Mucosa of stomach (tissue), 1 donor: ENCODE measurements around the gene MSL1.

Experiments
- H3K27me3 ChIP-seq: one replicate; pipeline ENCODE4 v1.7.0; 2013; ENCODE audit warnings: mild to moderate bottlenecking, low read length; ENCODE audit not compliant: control insufficient read depth, insufficient read depth
- H3K36me3 ChIP-seq: one replicate; pipeline ENCODE4 v1.7.0; 2013; ENCODE audit warnings: low read length; ENCODE audit not compliant: control insufficient read depth, insufficient read depth
- H3K4me1 ChIP-seq: one replicate; pipeline ENCODE4 v1.7.0; 2013; ENCODE audit warnings: mild to moderate bottlenecking, low read length; ENCODE audit not compliant: control insufficient read depth, insufficient read depth
- H3K4me3 ChIP-seq: one replicate; pipeline ENCODE4 v1.7.0; 2013; ENCODE audit warnings: low read length
- H3K9ac ChIP-seq: one replicate; pipeline ENCODE4 v1.7.0; 2013; ENCODE audit warnings: mild to moderate bottlenecking, low read length, moderate library complexity
- H3K9me3 ChIP-seq: one replicate; pipeline ENCODE4 v1.7.0; 2013; ENCODE audit warnings: mild to moderate bottlenecking, low read length, moderate library complexity; ENCODE audit not compliant: control insufficient read depth
- donor health status: Pancreatic carcinoma.

The MSL1 gene

GRCh38 chr17:40084477-40084876, 37.3 kb upstream of the MSL1 start:
- Histone ChIP-seq H3K4me1 (peaks cover 5% of the 10 kb centered on the region), H3K9ac (no peak overlapping the region), H3K4me3 (no peak overlapping the region), H3K36me3 (peaks cover 14% of the 10 kb centered on the region), H3K27me3 (no peaks in the 10 kb centered on the region), H3K9me3 (no peaks in the 10 kb centered on the region)

GRCh38 chr17:40086150-40087044, 35.4 kb upstream of the MSL1 start:
- no peaks in the 10 kb centered on the region for H3K27me3 ChIP-seq
- no peak overlapping the region for H3K4me3 ChIP-seq
- peaks cover 14% of the 10 kb centered on the region for H3K36me3 ChIP-seq
- H3K9me3 ChIP-seq, result no peaks in the 10 kb centered on the region
- peak overlapping the region; percentile 4 for H3K9ac ChIP-seq
- no peaks in the 10 kb centered on the region for H3K4me1 ChIP-seq

GRCh38 chr17:40087049-40087794, 34.5 kb upstream of the MSL1 start:
- no peaks in the 10 kb centered on the region for H3K27me3 ChIP-seq
- no peaks in the 10 kb centered on the region for H3K4me1 ChIP-seq
- peaks cover 14% of the 10 kb centered on the region for H3K36me3 ChIP-seq
- no peaks in the 10 kb centered on the region for H3K9me3 ChIP-seq
- no peak overlapping the region for H3K9ac ChIP-seq
- no peak overlapping the region for H3K4me3 ChIP-seq

- H3K4me1 ChIP-seq, result peaks cover under 1% of the 10 kb centered on the region
- no peaks in the 10 kb centered on the region for H3K27me3 ChIP-seq
- H3K9ac ChIP-seq, result no peak overlapping the region
- peaks cover 14% of the 10 kb centered on the region for H3K36me3 ChIP-seq
- H3K9me3 ChIP-seq, result no peaks in the 10 kb centered on the region
- H3K4me3 ChIP-seq, result no peak overlapping the region
Observed at GRCh38 chr17:40087903-40088718, 33.7 kb upstream of the MSL1 start.

GRCh38 chr17:40089077-40089895, 32.5 kb upstream of the MSL1 start:
- Histone ChIP-seq H3K36me3 (peaks cover 19% of the 10 kb centered on the region), H3K27me3 (no peaks in the 10 kb centered on the region), H3K9ac (no peak overlapping the region), H3K9me3 (no peaks in the 10 kb centered on the region), H3K4me3 (no peak overlapping the region), H3K4me1 (peaks cover 12% of the 10 kb centered on the region)

GRCh38 chr17:40090237-40091119, 31.3 kb upstream of the MSL1 start:
- H3K4me1 ChIP-seq, result peaks cover 16% of the 10 kb centered on the region
- no peaks in the 10 kb centered on the region for H3K27me3 ChIP-seq
- H3K4me3 ChIP-seq, result no peak overlapping the region
- no peak overlapping the region for H3K9ac ChIP-seq
- no peaks in the 10 kb centered on the region for H3K9me3 ChIP-seq
- H3K36me3 ChIP-seq, result peaks cover 21% of the 10 kb centered on the region

- Histone ChIP-seq H3K4me1 (peaks cover 29% of the 10 kb centered on the region), H3K36me3 (peaks cover 34% of the 10 kb centered on the region)
Observed at GRCh38 chr17:40091691-40092397, 29.9 kb upstream of the MSL1 start.

GRCh38 chr17:40092581-40092980, 29.2 kb upstream of the MSL1 start:
- no peaks in the 10 kb centered on the region for H3K27me3 ChIP-seq
- peaks cover 42% of the 10 kb centered on the region for H3K36me3 ChIP-seq
- H3K9ac ChIP-seq, result no peak overlapping the region
- no peaks in the 10 kb centered on the region for H3K9me3 ChIP-seq
- H3K4me1 ChIP-seq, result peaks cover 37% of the 10 kb centered on the region
- H3K4me3 ChIP-seq, result no peak overlapping the region

More at GRCh38 chr17:40091691-40092397, 29.9 kb upstream of the MSL1 start:
- Histone ChIP-seq H3K4me3 (no peak overlapping the region), H3K27me3 (no peaks in the 10 kb centered on the region), H3K9me3 (no peaks in the 10 kb centered on the region), H3K9ac (no peak overlapping the region)

- peaks cover 42% of the 10 kb centered on the region for H3K4me1 ChIP-seq
- H3K27me3 ChIP-seq, result no peaks in the 10 kb centered on the region
- no peak overlapping the region for H3K4me3 ChIP-seq
- H3K9ac ChIP-seq, result no peak overlapping the region
- H3K36me3 ChIP-seq, result peaks cover 40% of the 10 kb centered on the region
- no peaks in the 10 kb centered on the region for H3K9me3 ChIP-seq
Observed at GRCh38 chr17:40093005-40093579, 28.7 kb upstream of the MSL1 start.

- H3K36me3 ChIP-seq, result peaks cover 34% of the 10 kb centered on the region
- H3K9me3 ChIP-seq, result no peaks in the 10 kb centered on the region
- no peaks in the 10 kb centered on the region for H3K27me3 ChIP-seq
- H3K4me1 ChIP-seq, result peaks cover 48% of the 10 kb centered on the region
- H3K9ac ChIP-seq, result no peak overlapping the region
- H3K4me3 ChIP-seq, result no peak overlapping the region
Observed at GRCh38 chr17:40093580-40094201, 28.1 kb upstream of the MSL1 start.
